Activated CD4-positive, CD25-positive, alpha-beta regulatory T cell treated with anti-CD3 and anti-CD28 coated beads, Interleukin-2, amount 50 U/mL, for 16 hours (primary cell): Measurements from ENCODE around the gene MLH3.
"Not testable (repeated sequence)": the region's sequence is repeated elsewhere in the genome, so short reads cannot be mapped to it uniquely, and the experiment has no call there.

ENCODE experiments used
- DNase-seq: peaks from one replicate; pipeline ENCODE4 v3.0.0-alpha.2; 2020; ENCODE audit warnings: low read depth, low spot score

MLH3 gene

GRCh38 chr14:75050852-75051555, at the start of gene MLH3:
TSS of gene MLH3 (minus strand) at chr14:75051467. CDS start at chr14:75049655, 1,812 bp downstream.
- peak; percentile 64 for DNase-seq

- DNase-seq: no peak
Observed at GRCh38 chr14:75098682-75099081, 47.4 kb upstream of the MLH3 start.

GRCh38 chr14:75098212-75098611, 46.9 kb upstream of the MLH3 start:
- no peak for DNase-seq

- DNase-seq: no peak
Observed at GRCh38 chr14:75096959-75097358, 45.7 kb upstream of the MLH3 start.

- no peak for DNase-seq
Observed at GRCh38 chr14:75095690-75096089, 44.4 kb upstream of the MLH3 start.

- no peak for DNase-seq
Observed at GRCh38 chr14:75094896-75095295, 43.6 kb upstream of the MLH3 start.

- no peak for DNase-seq
Observed at GRCh38 chr14:75092698-75093097, 41.4 kb upstream of the MLH3 start.

- DNase-seq: no peak
Observed at GRCh38 chr14:75091251-75091650, 40.0 kb upstream of the MLH3 start.

- no peak for DNase-seq
Observed at GRCh38 chr14:75090353-75090752, 39.1 kb upstream of the MLH3 start.

- DNase-seq: peak; percentile 15
Observed at GRCh38 chr14:75088566-75089373, 37.5 kb upstream of the MLH3 start.

- DNase-seq: no peak
Observed at GRCh38 chr14:75088153-75088552, 36.9 kb upstream of the MLH3 start.

- DNase-seq: no peak
Observed at GRCh38 chr14:75084513-75084912, 33.2 kb upstream of the MLH3 start.

GRCh38 chr14:75083271-75083670, 32.0 kb upstream of the MLH3 start:
- DNase-seq: no peak

GRCh38 chr14:75081660-75082229, 30.5 kb upstream of the MLH3 start:
- no peak for DNase-seq

GRCh38 chr14:75079521-75079920, 28.3 kb upstream of the MLH3 start:
- DNase-seq: no peak

- no peak for DNase-seq
Observed at GRCh38 chr14:75077794-75078193, 26.5 kb upstream of the MLH3 start.

- no peak for DNase-seq
Observed at GRCh38 chr14:75070383-75070782, 19.1 kb upstream of the MLH3 start.

GRCh38 chr14:75069811-75070145, 18.5 kb upstream of the MLH3 start:
- DNase-seq: no peak

- peak; percentile 10 for DNase-seq
Observed at GRCh38 chr14:75069121-75069810, 18.0 kb upstream of the MLH3 start, which contains the start of gene ZC2HC1C. TSS of gene ZC2HC1C (plus strand) at chr14:75069641. CDS start at chr14:75070574, 933 bp downstream.

- DNase-seq: no peak
Observed at GRCh38 chr14:75068294-75069120, 17.2 kb upstream of the MLH3 start.

GRCh38 chr14:75067765-75068164, 16.5 kb upstream of the MLH3 start:
- not testable (repeated sequence) for DNase-seq
